ENCODE data around the gene SELENON. TPM values are rescaled to one million over a fixed set of nuclear protein-coding genes. Genes with fewer than 3 reads are reported as not detected.

Gene SELENON
- total and polyA plus RNA-seq, 10 of the 15 experiments (the other 5 are each of a cell fraction or from before 2014, with no cell fraction given) = 0.07 to 5.1 (median 0.80) TPM

DNA sequence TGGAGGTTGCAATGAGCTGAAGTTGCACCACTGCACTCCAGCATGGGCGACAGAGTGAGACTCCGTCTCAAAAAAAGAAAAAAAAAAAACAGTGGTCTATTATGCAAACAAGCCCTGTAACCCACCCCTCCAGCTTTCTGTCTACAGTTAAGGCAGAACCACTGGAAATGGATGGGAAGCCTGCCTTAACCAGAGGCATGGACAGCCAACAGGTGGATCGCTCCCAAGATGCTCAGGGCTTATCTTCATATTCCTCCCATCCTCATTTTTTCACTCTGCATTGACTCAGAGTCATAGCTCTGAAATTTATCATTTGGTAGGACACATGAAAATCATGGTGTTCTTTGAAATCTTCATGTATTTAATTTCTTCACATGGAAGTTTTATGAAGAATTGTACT lies 28.5 kb downstream of the SELENON start:
- 50% methylated on average over 2 of the region's 3 CpGs for WGBS (ENCODE audit: insufficient coverage, insufficient replicate concordance, low lambda C conversion rate, missing lambda C conversion rate)
- Histone ChIP-seq H4K20me1 (ENCODE audit: control insufficient read depth, insufficient read depth) (no peaks in the 10 kb centered on the region), H3K27ac (ENCODE audit: control insufficient read depth, insufficient read depth) (no peak overlapping the region), H3K4me1 (ENCODE audit: control insufficient read depth, insufficient read depth, low read length) (no peaks in the 10 kb centered on the region), H3K4me2 (ENCODE audit: control insufficient read depth, insufficient read depth) (no peak overlapping the region), H3K27me3 (replicated peaks in 1 of 2; ENCODE audit: control insufficient read depth in 2 of 2, insufficient read depth in 2 of 2, low read length in 1 of 2) (no peaks in the 10 kb centered on the region), H3K9me3 (replicated peaks; ENCODE audit: control insufficient read depth, insufficient read depth, low read length) (no peaks in the 10 kb centered on the region), H3K9ac (ENCODE audit: control insufficient read depth, insufficient read depth, low read length) (no peak overlapping the region), H2AFZ (ENCODE audit: control insufficient read depth, low read depth, low read length) (no peak overlapping the region), H3K4me3 (no peak overlapping the region), H3K36me3 (ENCODE audit: control insufficient read depth in 2 of 2, insufficient read depth in 2 of 2, low read length in 1 of 2) (peaks cover 9 to 22% of the 10 kb centered on the region in 2 experiments), H3K79me2 (ENCODE audit: control insufficient read depth, insufficient read depth, low read length) (no peaks in the 10 kb centered on the region)
- RAD21 ChIA-PET (ENCODE audit: unreplicated experiment) = no interaction called here
- in situ Hi-C loops (cut with MboI) = no loop called here
- DNase-seq (ENCODE audit: low read depth, low spot score) (no peak), FAIRE-seq (no peak), ATAC-seq (no peak)
- CTCF ChIA-PET = no interaction called here
- POLR2A ChIA-PET = interaction anchor here (0.8 kb wide), 1 partner anchor 20 kb away, joined by 4 read pairs; no protein-coding TSS in a partner anchor
- intact Hi-C loops (cut with micrococcal nuclease; ENCODE audit: unreplicated experiment) = loop anchor here (10.0 kb wide), 1 partner anchor 176 kb away; no protein-coding TSS in a partner anchor
- SMC1A ChIA-PET (ENCODE audit: uncharacterized antibody, unreplicated experiment) = interaction anchor here (5.0 kb wide), 1 partner anchor 170 kb away, joined by 25 read pairs; the partner anchor contains the start of gene PAFAH2
- BruUV-seq (replicated peaks) = no TSS peak
- TF ChIP-seq CREM (IDR thresholded peaks at IDR 0.05; ENCODE audit: low read depth) (no peak), SPI1 (IDR thresholded peaks at IDR 0.05; ENCODE audit: borderline replicate concordance, insufficient read depth, low read depth, low read length) (no peak), NR2C1 (IDR thresholded peaks at IDR 0.05) (no peak), IRF4 (IDR thresholded peaks at IDR 0.05; ENCODE audit: low read depth, low read length) (no peak)
- TF ChIP-seq, protein P1, sequence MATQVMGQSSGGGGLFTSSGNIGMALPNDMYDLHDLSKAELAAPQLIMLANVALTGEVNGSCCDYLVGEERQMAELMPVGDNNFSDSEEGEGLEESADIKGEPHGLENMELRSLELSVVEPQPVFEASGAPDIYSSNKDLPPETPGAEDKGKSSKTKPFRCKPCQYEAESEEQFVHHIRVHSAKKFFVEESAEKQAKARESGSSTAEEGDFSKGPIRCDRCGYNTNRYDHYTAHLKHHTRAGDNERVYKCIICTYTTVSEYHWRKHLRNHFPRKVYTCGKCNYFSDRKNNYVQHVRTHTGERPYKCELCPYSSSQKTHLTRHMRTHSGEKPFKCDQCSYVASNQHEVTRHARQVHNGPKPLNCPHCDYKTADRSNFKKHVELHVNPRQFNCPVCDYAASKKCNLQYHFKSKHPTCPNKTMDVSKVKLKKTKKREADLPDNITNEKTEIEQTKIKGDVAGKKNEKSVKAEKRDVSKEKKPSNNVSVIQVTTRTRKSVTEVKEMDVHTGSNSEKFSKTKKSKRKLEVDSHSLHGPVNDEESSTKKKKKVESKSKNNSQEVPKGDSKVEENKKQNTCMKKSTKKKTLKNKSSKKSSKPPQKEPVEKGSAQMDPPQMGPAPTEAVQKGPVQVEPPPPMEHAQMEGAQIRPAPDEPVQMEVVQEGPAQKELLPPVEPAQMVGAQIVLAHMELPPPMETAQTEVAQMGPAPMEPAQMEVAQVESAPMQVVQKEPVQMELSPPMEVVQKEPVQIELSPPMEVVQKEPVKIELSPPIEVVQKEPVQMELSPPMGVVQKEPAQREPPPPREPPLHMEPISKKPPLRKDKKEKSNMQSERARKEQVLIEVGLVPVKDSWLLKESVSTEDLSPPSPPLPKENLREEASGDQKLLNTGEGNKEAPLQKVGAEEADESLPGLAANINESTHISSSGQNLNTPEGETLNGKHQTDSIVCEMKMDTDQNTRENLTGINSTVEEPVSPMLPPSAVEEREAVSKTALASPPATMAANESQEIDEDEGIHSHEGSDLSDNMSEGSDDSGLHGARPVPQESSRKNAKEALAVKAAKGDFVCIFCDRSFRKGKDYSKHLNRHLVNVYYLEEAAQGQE (IDR thresholded peaks at IDR 0.05; ENCODE audit: low read depth, low read length) = no peak
- TF ChIP-seq, protein P2, sequence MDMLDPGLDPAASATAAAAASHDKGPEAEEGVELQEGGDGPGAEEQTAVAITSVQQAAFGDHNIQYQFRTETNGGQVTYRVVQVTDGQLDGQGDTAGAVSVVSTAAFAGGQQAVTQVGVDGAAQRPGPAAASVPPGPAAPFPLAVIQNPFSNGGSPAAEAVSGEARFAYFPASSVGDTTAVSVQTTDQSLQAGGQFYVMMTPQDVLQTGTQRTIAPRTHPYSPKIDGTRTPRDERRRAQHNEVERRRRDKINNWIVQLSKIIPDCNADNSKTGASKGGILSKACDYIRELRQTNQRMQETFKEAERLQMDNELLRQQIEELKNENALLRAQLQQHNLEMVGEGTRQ (IDR thresholded peaks at IDR 0.05; ENCODE audit: borderline replicate concordance, low read depth, low read length) = no peak
- TF ChIP-seq, protein P3, sequence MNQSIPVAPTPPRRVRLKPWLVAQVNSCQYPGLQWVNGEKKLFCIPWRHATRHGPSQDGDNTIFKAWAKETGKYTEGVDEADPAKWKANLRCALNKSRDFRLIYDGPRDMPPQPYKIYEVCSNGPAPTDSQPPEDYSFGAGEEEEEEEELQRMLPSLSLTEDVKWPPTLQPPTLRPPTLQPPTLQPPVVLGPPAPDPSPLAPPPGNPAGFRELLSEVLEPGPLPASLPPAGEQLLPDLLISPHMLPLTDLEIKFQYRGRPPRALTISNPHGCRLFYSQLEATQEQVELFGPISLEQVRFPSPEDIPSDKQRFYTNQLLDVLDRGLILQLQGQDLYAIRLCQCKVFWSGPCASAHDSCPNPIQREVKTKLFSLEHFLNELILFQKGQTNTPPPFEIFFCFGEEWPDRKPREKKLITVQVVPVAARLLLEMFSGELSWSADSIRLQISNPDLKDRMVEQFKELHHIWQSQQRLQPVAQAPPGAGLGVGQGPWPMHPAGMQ (IDR thresholded peaks at IDR 0.05; ENCODE audit: borderline replicate concordance) = no peak
- TF ChIP-seq, protein P4, sequence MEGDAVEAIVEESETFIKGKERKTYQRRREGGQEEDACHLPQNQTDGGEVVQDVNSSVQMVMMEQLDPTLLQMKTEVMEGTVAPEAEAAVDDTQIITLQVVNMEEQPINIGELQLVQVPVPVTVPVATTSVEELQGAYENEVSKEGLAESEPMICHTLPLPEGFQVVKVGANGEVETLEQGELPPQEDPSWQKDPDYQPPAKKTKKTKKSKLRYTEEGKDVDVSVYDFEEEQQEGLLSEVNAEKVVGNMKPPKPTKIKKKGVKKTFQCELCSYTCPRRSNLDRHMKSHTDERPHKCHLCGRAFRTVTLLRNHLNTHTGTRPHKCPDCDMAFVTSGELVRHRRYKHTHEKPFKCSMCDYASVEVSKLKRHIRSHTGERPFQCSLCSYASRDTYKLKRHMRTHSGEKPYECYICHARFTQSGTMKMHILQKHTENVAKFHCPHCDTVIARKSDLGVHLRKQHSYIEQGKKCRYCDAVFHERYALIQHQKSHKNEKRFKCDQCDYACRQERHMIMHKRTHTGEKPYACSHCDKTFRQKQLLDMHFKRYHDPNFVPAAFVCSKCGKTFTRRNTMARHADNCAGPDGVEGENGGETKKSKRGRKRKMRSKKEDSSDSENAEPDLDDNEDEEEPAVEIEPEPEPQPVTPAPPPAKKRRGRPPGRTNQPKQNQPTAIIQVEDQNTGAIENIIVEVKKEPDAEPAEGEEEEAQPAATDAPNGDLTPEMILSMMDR (IDR thresholded peaks at IDR 0.05 in 2 of 3, conservative IDR thresholded peaks at IDR 0.05 in 1 of 3; ENCODE audit: control insufficient read depth in 2 of 3, extremely low read depth in 1 of 3, insufficient read depth in 1 of 3, low read depth in 3 of 3, low read length in 3 of 3) = no peak
- TF ChIP-seq, protein P5, sequence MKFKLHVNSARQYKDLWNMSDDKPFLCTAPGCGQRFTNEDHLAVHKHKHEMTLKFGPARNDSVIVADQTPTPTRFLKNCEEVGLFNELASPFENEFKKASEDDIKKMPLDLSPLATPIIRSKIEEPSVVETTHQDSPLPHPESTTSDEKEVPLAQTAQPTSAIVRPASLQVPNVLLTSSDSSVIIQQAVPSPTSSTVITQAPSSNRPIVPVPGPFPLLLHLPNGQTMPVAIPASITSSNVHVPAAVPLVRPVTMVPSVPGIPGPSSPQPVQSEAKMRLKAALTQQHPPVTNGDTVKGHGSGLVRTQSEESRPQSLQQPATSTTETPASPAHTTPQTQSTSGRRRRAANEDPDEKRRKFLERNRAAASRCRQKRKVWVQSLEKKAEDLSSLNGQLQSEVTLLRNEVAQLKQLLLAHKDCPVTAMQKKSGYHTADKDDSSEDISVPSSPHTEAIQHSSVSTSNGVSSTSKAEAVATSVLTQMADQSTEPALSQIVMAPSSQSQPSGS (IDR thresholded peaks at IDR 0.05; ENCODE audit: low read length) = no peak
- TF ChIP-seq, protein P6, sequence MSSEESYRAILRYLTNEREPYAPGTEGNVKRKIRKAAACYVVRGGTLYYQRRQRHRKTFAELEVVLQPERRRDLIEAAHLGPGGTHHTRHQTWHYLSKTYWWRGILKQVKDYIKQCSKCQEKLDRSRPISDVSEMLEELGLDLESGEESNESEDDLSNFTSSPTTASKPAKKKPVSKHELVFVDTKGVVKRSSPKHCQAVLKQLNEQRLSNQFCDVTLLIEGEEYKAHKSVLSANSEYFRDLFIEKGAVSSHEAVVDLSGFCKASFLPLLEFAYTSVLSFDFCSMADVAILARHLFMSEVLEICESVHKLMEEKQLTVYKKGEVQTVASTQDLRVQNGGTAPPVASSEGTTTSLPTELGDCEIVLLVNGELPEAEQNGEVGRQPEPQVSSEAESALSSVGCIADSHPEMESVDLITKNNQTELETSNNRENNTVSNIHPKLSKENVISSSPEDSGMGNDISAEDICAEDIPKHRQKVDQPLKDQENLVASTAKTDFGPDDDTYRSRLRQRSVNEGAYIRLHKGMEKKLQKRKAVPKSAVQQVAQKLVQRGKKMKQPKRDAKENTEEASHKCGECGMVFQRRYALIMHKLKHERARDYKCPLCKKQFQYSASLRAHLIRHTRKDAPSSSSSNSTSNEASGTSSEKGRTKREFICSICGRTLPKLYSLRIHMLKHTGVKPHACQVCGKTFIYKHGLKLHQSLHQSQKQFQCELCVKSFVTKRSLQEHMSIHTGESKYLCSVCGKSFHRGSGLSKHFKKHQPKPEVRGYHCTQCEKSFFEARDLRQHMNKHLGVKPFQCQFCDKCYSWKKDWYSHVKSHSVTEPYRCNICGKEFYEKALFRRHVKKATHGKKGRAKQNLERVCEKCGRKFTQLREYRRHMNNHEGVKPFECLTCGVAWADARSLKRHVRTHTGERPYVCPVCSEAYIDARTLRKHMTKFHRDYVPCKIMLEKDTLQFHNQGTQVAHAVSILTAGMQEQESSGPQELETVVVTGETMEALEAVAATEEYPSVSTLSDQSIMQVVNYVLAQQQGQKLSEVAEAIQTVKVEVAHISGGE (CRISPR knock-in tag; IDR thresholded peaks at IDR 0.05) = no peak

All from GM12878 (cell line).